ENCODE results near the gene HELZ2.

HELZ2 gene

DNA sequence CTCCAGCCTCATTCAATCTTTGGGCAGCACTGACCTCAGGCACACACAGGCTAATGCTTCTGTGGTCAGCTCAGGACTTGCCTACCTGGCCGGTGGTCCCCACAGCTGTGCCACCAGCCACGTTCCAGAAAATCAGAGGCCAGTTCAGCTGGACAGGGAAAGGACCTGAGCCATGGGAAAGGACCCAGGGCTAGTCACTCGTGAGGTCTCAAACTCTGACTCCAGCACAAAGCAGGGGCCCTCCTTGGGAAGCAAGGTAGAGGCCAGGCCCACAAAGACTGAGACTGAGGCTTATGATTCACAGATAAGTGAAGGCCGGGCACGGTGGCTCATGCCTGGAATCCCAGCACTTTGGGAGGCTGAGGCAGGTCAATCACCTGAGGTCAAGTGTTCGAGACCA is 22.4 kb upstream of the HELZ2 start:
- DNase-seq: no peak

GRCh38 chr20:63595416-63596127 is 21.5 kb upstream of the HELZ2 start:
- DNase-seq: no peak

GRCh38 chr20:63594043-63594561 is 20.1 kb upstream of the HELZ2 start:
- DNase-seq: no peak

- DNase-seq: no peak
Measured at GRCh38 chr20:63592661-63593060, 18.6 kb upstream of the HELZ2 start.

- DNase-seq: no peak
Measured at GRCh38 chr20:63591786-63592355, 17.8 kb upstream of the HELZ2 start.

DNA sequence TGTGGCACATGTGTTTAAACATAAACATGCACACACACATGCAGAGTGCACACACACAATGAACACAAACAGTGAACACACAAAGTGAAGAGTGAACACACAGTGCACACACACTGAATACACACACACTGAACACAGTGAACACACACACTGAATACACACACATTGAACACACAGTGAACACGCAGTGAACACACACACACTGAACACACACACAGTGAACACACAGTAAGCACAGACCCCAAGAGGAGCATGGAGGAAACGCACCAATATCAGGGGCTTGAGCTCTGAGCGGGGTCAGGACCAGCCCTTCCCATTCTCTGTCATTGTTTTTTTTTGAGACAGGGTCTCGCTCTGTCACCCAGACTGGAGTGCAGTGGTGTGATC is 17.1 kb upstream of the HELZ2 start:
- DNase-seq: no peak

DNA sequence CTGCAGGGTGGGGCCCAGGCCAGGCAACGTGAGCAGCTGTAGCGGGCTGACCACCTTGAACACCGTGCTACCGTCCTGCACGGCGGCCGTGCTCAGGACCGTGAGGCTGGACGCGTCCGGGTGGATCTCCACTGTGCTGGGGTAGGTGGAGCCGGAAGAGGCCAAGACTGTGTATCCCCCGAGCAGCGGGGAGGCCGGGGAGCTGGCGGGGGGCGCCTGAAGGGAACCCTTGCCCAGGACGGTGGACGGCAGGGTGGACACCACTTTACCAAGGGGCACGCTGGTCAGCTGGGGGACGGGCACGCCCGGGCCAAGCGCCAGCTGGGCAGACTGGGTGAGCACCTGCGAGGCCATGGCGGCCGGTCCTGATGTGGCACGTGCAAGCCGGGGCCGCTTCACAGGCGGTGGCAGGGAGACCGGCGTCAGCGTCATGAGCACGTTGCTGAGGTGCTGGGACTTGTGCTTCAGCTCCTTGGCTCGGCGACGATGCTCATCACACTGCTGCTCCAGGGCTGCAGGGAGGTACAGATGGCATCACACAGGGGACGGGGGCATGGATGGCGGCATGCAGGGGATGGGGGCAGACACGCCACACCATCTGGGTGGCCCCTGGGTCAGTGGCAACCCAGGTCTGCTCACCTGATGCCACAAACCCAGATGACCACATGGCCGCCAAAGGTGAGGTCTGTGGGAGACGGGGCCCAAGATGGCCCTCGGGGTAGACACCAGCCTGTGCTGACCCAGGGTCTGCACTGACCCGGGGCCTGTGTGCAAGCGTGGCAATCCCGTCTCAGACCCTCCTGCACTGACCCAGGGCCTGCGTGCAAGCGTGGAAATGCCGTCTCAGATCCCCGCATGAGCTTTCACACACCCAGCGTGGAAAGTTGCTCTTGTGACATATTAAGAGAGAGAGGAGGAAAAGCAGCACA is 16.4 kb upstream of the HELZ2 start:
- DNase-seq: no peak

GRCh38 chr20:63589261-63590217 is 15.5 kb upstream of the HELZ2 start:
- no peak for DNase-seq

DNA sequence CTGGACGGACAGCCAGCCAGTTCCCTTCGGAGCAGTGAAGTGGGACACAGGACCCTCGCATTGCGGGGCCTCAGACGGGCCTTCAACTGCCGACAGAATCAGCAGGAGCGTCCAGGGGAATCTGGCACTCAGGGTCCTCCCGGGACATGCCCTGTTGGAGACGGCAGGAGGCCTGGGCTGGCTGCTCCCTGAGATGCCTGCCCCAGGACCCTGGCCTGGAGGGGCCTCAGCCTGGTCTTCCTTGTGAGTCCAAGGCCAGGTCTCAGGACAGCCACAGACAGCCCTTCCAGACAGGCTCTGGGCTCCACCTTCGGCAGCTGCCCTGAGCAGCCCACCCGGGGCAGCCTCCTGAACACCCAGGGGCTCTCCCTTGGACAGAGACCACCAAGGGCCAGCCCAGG is 14.6 kb upstream of the HELZ2 start:
- DNase-seq: no peak

- no peak for DNase-seq
Measured at GRCh38 chr20:63587776-63588591, 13.9 kb upstream of the HELZ2 start.

- DNase-seq: no peak
Measured at GRCh38 chr20:63587256-63587655, 13.2 kb upstream of the HELZ2 start.

DNA sequence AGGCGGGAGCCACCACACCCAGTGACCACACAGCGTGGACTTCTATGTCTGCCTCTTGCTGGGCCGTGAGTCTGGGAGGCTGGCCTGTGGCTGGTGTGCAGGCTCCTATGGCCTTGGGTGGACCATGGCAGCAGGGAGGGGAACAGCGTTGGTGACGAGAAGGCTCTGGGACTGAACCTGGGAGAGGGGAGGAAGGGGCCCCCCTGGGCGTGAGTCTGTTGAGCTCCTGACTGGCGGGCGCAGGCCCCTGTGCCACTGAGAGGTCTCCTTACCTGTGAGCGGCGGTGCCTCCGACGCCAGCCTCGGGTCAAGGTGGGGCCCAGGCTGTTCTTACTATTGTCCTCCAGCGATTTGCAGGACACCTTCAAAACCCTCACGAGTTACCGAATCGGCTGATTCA is 12.8 kb upstream of the HELZ2 start:
- DNase-seq: no peak

GRCh38 chr20:63585616-63586565 is 11.9 kb upstream of the HELZ2 start:
- no peak for DNase-seq

DNA sequence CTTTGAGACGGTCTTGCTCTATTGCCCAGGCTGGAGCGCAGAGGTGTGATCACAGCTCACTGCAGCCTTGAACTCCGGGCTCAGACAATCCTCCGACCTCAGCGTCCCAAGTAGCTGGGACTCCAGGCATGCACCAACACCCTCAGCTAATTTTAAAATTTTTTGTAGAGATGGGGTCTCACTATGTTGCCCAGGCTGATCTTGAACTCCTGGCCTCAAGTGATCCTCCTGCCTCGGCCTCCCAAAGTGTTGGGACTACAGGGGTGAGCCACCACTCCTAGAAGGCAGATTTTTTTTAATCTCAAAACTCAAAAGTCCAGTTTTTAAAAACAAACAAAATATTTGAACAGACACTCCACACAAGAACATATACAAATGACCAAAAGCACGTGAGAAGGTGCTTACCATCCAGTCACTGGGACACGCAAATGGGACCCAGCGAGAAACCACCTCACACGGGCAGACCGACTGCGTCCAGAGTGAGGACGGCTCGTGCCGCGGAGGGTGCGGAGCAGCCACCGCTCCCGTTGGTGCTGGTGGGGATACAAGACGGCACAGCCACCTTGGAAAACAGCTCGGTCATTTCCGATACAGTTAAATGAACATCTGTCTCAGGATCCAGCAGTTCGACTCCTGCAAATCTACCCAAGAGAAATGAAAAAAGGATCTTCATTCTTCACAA is 8.5 kb upstream of the HELZ2 start:
- no peak for DNase-seq

DNA sequence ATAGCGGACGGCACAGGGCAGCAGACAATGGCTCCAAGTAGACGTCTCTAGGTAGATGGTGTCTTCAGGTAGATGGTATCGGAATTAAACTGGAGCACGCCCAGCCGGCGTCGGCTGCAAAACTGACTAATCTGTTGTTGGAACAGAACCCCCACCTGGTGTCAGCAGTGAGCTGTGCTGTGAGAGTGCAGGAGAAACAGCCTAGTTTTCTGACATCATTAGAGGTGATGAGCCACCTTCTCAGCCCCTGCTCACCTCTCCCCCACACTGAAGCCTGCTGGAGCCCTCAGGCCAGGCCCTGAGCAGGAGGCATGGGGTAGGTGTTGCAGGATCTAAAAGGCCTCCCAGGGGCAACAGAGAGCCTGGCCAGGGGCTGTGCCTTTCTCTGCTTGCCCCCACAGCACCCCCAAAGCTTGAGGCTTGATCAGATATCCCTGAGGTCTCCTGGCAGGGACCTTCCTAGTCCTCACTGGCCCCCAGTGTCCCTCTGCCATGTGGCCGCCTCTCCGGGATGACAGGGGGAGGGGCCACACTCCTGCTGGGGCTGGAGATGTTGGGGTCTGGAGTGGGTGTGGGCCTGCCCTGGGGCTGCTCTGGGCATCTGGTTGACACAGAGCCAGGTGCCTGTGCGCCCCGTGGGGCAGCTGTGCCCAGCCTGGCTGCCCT is 6.9 kb upstream of the HELZ2 start:
- peak; percentile 76 to 87 for DNase-seq

GRCh38 chr20:63579017-63579694 is 5.1 kb upstream of the HELZ2 start:
- peak in 1 of 2 experiments; percentile 21 for DNase-seq

DNA sequence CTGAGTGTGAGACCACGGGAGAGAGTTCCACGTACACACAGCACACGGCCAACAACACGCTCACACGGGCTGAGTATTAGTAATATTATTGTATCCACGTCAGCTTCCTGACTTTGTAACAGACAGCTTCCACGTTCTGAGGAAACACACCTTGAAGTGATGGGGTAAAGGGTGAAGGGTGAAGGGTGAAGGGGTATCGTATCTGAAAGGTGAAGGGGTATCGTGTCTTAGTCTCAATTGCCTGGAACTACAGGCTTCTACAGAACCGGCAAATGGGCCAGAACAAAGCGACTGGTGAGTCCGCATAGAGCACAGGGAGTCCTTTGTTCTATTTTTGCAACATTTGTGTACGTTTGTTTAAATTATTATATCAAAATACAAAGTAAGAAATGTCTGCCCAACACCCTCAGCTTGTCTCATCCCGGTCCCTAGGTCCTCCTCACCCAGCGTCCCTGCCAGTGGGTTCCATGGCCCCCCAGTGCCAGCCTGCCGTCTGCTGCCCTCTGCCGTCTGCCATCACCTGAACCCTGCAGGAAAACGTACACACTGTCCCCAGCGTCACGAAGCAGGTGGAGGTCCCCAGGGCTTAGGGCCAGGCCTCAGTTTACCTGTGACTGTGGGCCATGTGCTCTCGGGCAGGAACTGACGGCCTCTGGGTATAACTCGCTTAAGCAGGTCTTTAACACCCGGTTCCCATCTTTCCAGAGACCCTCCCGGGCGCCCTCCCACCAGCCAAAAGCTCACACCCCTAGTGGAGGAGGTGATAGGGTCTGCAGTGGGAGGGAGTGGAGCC is 4.4 kb upstream of the HELZ2 start:
- DNase-seq: peak; percentile 29 to 44
